H9 (cell line): Measurements from ENCODE around the gene MDH2. TPM values are rescaled to one million over a fixed set of nuclear protein-coding genes. Genes with fewer than 3 reads are reported as not detected.

ENCODE experiments used
- DNase-seq: peaks from one replicate; pipeline ENCODE4 v3.0.0-alpha.2; 2017
- H2AFZ ChIP-seq: one replicate; pipeline ENCODE4 v1.6.1; 2013; ENCODE audit warnings: mild to moderate bottlenecking, low read length, control low read depth, moderate library complexity
- H2AK5ac ChIP-seq: 2 replicates; pipeline ENCODE4 v1.6.1; 2013; ENCODE audit warnings: low read length, control low read depth, mixed read lengths; ENCODE audit not compliant: insufficient read length
- H2BK120ac ChIP-seq: one replicate; pipeline ENCODE4 v1.6.1; 2013; ENCODE audit warnings: low read depth, mild to moderate bottlenecking, low read length, control low read depth, inconsistent platforms; ENCODE audit not compliant: poor library complexity, severe bottlenecking
- H2BK12ac ChIP-seq: 2 replicates; pipeline ENCODE4 v1.6.1; 2013; ENCODE audit warnings: low read length, control low read depth, mixed read lengths, low read depth; ENCODE audit not compliant: insufficient read length
- H2BK15ac ChIP-seq: 2 replicates; pipeline ENCODE4 v1.6.1; 2013; ENCODE audit warnings: low read depth, low read length, control low read depth
- H2BK20ac ChIP-seq: one replicate; pipeline ENCODE4 v1.6.1; 2013; ENCODE audit warnings: low read depth, mild to moderate bottlenecking, low read length, control low read depth, inconsistent platforms; ENCODE audit not compliant: poor library complexity, severe bottlenecking
- H2BK5ac ChIP-seq: 2 replicates; pipeline ENCODE4 v1.6.1; 2013; ENCODE audit warnings: low read length, control low read depth, mixed read lengths; ENCODE audit not compliant: insufficient read length
- H3K14ac ChIP-seq: 2 replicates; pipeline ENCODE4 v1.6.1; 2013; ENCODE audit warnings: low read length, control low read depth; ENCODE audit not compliant: insufficient read depth
- H3K18ac ChIP-seq: 2 replicates; pipeline ENCODE4 v1.6.1; 2013; ENCODE audit warnings: low read depth, mild to moderate bottlenecking, mixed read lengths, low read length, control low read depth; ENCODE audit not compliant: insufficient read length
- H3K23ac ChIP-seq: 2 replicates; pipeline ENCODE4 v1.6.1; 2013; ENCODE audit warnings: low read length, control low read depth, mixed read lengths, low read depth; ENCODE audit not compliant: insufficient read length
- H3K23me2 ChIP-seq: 2 replicates; pipeline ENCODE4 v1.6.1; 2013; ENCODE audit warnings: low read depth, mild to moderate bottlenecking, mixed read lengths, low read length, control low read depth; ENCODE audit not compliant: insufficient read length, poor library complexity, severe bottlenecking
- H3K27ac ChIP-seq: 2 replicates; pipeline ENCODE4 v1.5.1; 2013; ENCODE audit warnings: low read length, control low read depth, mixed read lengths, low read depth; ENCODE audit not compliant: insufficient read length
- H3K27me3 ChIP-seq: 2 replicates; pipeline ENCODE4 v1.6.1; 2013; ENCODE audit warnings: low read length, control low read depth, inconsistent platforms; ENCODE audit not compliant: insufficient read depth
- H3K4ac ChIP-seq: 2 replicates; pipeline ENCODE4 v1.6.1; 2013; ENCODE audit warnings: low read depth, mild to moderate bottlenecking, control low read depth, inconsistent platforms, low read length, moderate library complexity
- H3K4me1 ChIP-seq: 2 replicates; pipeline ENCODE4 v1.6.1; 2013; ENCODE audit warnings: low read length, control low read depth, inconsistent platforms; ENCODE audit not compliant: insufficient read depth
- H3K4me2 ChIP-seq: 2 replicates; pipeline ENCODE4 v1.6.1; 2013; ENCODE audit warnings: low read length, control low read depth, mixed read lengths; ENCODE audit not compliant: insufficient read length, insufficient read depth
- H3K56ac ChIP-seq: 2 replicates; pipeline ENCODE4 v1.6.1; 2013; ENCODE audit warnings: low read depth, mild to moderate bottlenecking, mixed read lengths, low read length, control low read depth; ENCODE audit not compliant: insufficient read length
- H3K79me1 ChIP-seq: 2 replicates; pipeline ENCODE4 v1.6.1; 2013; ENCODE audit warnings: low read depth, mild to moderate bottlenecking, moderate library complexity, low read length, control low read depth, inconsistent platforms; ENCODE audit not compliant: insufficient read depth, poor library complexity, severe bottlenecking
- H3K79me2 ChIP-seq: 2 replicates; pipeline ENCODE4 v1.6.1; 2013; ENCODE audit warnings: low read length, control low read depth, inconsistent platforms; ENCODE audit not compliant: insufficient read depth
- H3K9ac ChIP-seq: 2 replicates; pipeline ENCODE4 v1.6.1; 2013; ENCODE audit warnings: low read length, control low read depth, mixed read lengths; ENCODE audit not compliant: insufficient read length; ENCODE audit errors: extremely low read depth
- H3K9me3 ChIP-seq: one replicate; pipeline ENCODE4 v1.6.1; 2013; ENCODE audit warnings: low read depth, low read length, inconsistent platforms; ENCODE audit not compliant: control insufficient read depth
- H3T11ph ChIP-seq: one replicate; pipeline ENCODE4 v1.6.1; 2013; ENCODE audit warnings: mild to moderate bottlenecking, low read length, control low read depth, inconsistent platforms
- H4K20me1 ChIP-seq: one replicate; pipeline ENCODE4 v1.6.1; 2013; ENCODE audit not compliant: control insufficient read depth, insufficient read length, insufficient read depth
- H4K5ac ChIP-seq: 2 replicates; pipeline ENCODE4 v1.6.1; 2013; ENCODE audit warnings: low read depth, mild to moderate bottlenecking, mixed read lengths, low read length, control low read depth; ENCODE audit not compliant: insufficient read length
- H4K8ac ChIP-seq: replicated peaks from 2 replicates; pipeline ENCODE4 v1.6.1; 2013; ENCODE audit warnings: low read length, control low read depth, mixed read lengths, low read depth; ENCODE audit not compliant: insufficient read length
- H4K91ac ChIP-seq: 2 replicates; pipeline ENCODE4 v1.6.1; 2013; ENCODE audit warnings: low read depth, mild to moderate bottlenecking, moderate library complexity, mixed read lengths, low read length, control low read depth; ENCODE audit not compliant: insufficient read length
- H3K27ac Mint-ChIP-seq, 3 experiments: 2 replicates in 2 of 3; 3 replicates in 1 of 3; pipeline ENCODE4 v1.8.0; 2020 to 2021; ENCODE audit warnings: mixed read lengths in 3 of 3, mild to moderate bottlenecking in 1 of 3, moderate library complexity in 1 of 3
- H3K27me3 Mint-ChIP-seq: 2 replicates; pipeline ENCODE4 v1.8.0; 2021; ENCODE audit warnings: low read depth, mild to moderate bottlenecking, moderate library complexity, mixed read lengths
- H3K36me3 Mint-ChIP-seq, 3 experiments: 2 replicates in 2 of 3; 3 replicates in 1 of 3; pipeline ENCODE4 v1.8.0; 2020 to 2021; ENCODE audit warnings: low read depth in 3 of 3, mixed read lengths in 3 of 3; ENCODE audit not compliant: insufficient read depth in 1 of 3
- H3K4me1 Mint-ChIP-seq, 2 experiments: 2 replicates each; pipeline ENCODE4 v1.8.0; 2020; ENCODE audit warnings: mixed read lengths in 2 of 2
- H3K4me3 Mint-ChIP-seq, 2 experiments: 2 replicates in 1 of 2; 3 replicates in 1 of 2; pipeline ENCODE4 v1.8.0; 2020 to 2021; ENCODE audit warnings: mild to moderate bottlenecking in 2 of 2, mixed read lengths in 2 of 2, moderate library complexity in 1 of 2
- H3K9me3 Mint-ChIP-seq, 2 experiments: 2 replicates in 1 of 2; 3 replicates in 1 of 2; pipeline ENCODE4 v1.8.0; 2020; ENCODE audit warnings: mild to moderate bottlenecking in 2 of 2, mixed read lengths in 2 of 2, moderate library complexity in 1 of 2
- CTCF ChIP-seq: fragments of 200-600 bp; sonication (generic); conservative IDR thresholded peaks from 3 replicates; pipeline ENCODE4 v1.8.0; 2021; ENCODE audit warnings: antibody characterized with exemption, mild to moderate bottlenecking
- WGBS: extraction: QIAGEN DNeasy Blood & Tissue Kit; methylation state at CpG from one replicate; pipeline ENCODE4 v1.1.7; 2013; ENCODE audit warnings: missing lambda C conversion rate, low lambda C conversion rate, mixed read lengths; ENCODE audit not compliant: insufficient read length; ENCODE audit errors: extremely low coverage; 5-methylcytosine and 5-hydroxymethylcytosine counted together
- total RNA-seq: library from RNA; stranded (reverse); gene quantifications from 2 replicates; pipeline ENCODE4 v1.2.1, GENCODE V29; 2021

MDH2 gene
- total RNA-seq, 1 experiment from 2014 or later = 260 TPM

DNA sequence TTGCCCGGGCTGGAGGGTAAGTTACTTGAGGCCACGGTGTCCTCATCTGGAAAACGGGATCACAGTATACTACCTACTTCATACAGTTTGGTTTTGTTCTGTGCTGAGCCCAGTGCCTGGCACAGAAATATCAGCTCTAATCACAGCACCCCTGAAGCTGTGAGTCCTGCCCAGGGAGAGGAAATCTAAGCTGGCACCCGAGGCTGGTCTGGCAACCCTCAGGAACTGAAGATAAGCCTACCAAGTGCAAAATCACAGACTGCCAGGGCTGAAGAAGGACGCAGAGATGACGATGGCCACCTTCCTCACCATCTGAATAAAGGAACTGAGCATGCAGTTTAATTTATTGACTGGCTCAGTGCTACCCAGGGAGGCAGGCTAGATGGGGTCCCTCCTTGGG is 45.8 kb upstream of the MDH2 start:
- H3K9me3 Mint-ChIP-seq = no peaks in the 10 kb centered on the region
- H3K23me2 ChIP-seq = no peaks in the 10 kb centered on the region
- WGBS = no CpG with 5 or more reads among the region's 6 CpGs

More for the DNA sequence above, 45.8 kb upstream of the MDH2 start:
- Histone ChIP-seq H3K9me3 (no peaks in the 10 kb centered on the region), H4K91ac (no peak overlapping the region), H3K4ac (no peak overlapping the region), H4K8ac (no peak overlapping the region), H2BK12ac (no peak overlapping the region), H3K79me2 (no peaks in the 10 kb centered on the region), H4K20me1 (no peaks in the 10 kb centered on the region), H2BK15ac (no peak overlapping the region), H2AFZ (no peak overlapping the region), H3K4me1 (no peaks in the 10 kb centered on the region), H2AK5ac (no peak overlapping the region), H3K18ac (no peak overlapping the region), H3K23ac (no peak overlapping the region), H2BK120ac (no peak overlapping the region), H3K14ac (no peak overlapping the region), H3K79me1 (no peaks in the 10 kb centered on the region), H3K27me3 (no peaks in the 10 kb centered on the region), H3K56ac (no peak overlapping the region), H3T11ph (no peak overlapping the region), H4K5ac (no peak overlapping the region), H2BK20ac (no peak overlapping the region), H2BK5ac (no peak overlapping the region), H3K9ac (no peak overlapping the region), H3K27ac (no peak overlapping the region), H3K4me2 (no peak overlapping the region)
- DNase-seq = no peak
- Mint-ChIP-seq H3K4me3 (no peak overlapping the region), H3K27ac (no peak overlapping the region), H3K27me3 (no peaks in the 10 kb centered on the region), H3K36me3 (peaks cover 18 to 37% (median 22%) of the 10 kb centered on the region in 3 experiments), H3K4me1 (no peaks in the 10 kb centered on the region)
- no peak for TF ChIP-seq CTCF
